Prostate gland (tissue), 2 donors: Measurements from ENCODE around the gene FHOD1. TPM values are rescaled to one million over a fixed set of nuclear protein-coding genes. Genes with fewer than 3 reads are reported as not detected.

Experiments
- DNase-seq: peaks from one replicate; pipeline ENCODE4 v3.0.0-alpha.2; 2019; ENCODE audit warnings: low spot score
- H3K27ac ChIP-seq, 2 donors: fragments of 200-600 bp; sonication (generic); 2 replicates each; pipeline ENCODE4 v1.5.1; 2017 to 2019
- H3K27me3 ChIP-seq: fragments of 200-600 bp; sonication (generic); replicated peaks from 2 replicates; pipeline ENCODE4 v1.5.1; 2019; ENCODE audit not compliant: insufficient read depth
- H3K36me3 ChIP-seq, 2 donors: fragments of 200-600 bp; sonication (generic); 1 replicate in 1 of 2; 2 replicates in 1 of 2; pipeline versions ENCODE4 v1.5.1 to v1.8.1; 2017 to 2019
- H3K4me1 ChIP-seq: fragments of 200-600 bp; sonication (generic); replicated peaks from 2 replicates; pipeline ENCODE4 v1.5.1; 2019
- H3K4me3 ChIP-seq, 2 donors: fragments of 200-600 bp; sonication (generic); 2 replicates each; pipeline ENCODE4 v1.5.1; 2017 to 2019
- H3K9me3 ChIP-seq: fragments of 200-600 bp; sonication (generic); 2 replicates; pipeline ENCODE4 v1.5.1; 2017
- CTCF ChIP-seq, 4 experiments: fragments of 200-600 bp in 2 of 4; fragments of 450-650 bp in 2 of 4; sonication (generic) in 2 of 4; IDR thresholded peaks; 1 replicate in 3 of 4; 2 replicates in 1 of 4; pipeline ENCODE4 v1.5.1; 2016 to 2019; ENCODE audit warnings: antibody characterized with exemption in 4 of 4, mild to moderate bottlenecking in 2 of 4, moderate library complexity in 2 of 4
- POLR2A ChIP-seq: fragments of 450-650 bp; IDR thresholded peaks from one replicate; pipeline ENCODE4 v1.6.1; 2016; ENCODE audit warnings: antibody characterized with exemption, mild to moderate bottlenecking
- POLR2AphosphoS5 ChIP-seq: sonication (generic); formaldehyde crosslinking; IDR thresholded peaks from one replicate; pipeline ENCODE4 v1.6.1; 2017; ENCODE audit warnings: antibody characterized with exemption
- WGBS: methylation state at CpG from one replicate; pipeline ENCODE4 v1.1.5; 2018; 5-methylcytosine and 5-hydroxymethylcytosine counted together
- intact Hi-C: fragments of 100-400 bp; cut with DNase I; formaldehyde crosslinking; loops from one replicate; pipeline ENCODE4 v1.14.2; 2022
- total RNA-seq, 2 donors: library from RNA; depleted of rRNA; stranded (reverse); fragments of >200 nt; gene quantifications; one replicate each; pipeline ENCODE4 v1.1.0, GENCODE V29; 2016

Gene FHOD1
- total RNA-seq, 2 donors from 2014 or later: 11.2 to 46.1 TPM

DNA sequence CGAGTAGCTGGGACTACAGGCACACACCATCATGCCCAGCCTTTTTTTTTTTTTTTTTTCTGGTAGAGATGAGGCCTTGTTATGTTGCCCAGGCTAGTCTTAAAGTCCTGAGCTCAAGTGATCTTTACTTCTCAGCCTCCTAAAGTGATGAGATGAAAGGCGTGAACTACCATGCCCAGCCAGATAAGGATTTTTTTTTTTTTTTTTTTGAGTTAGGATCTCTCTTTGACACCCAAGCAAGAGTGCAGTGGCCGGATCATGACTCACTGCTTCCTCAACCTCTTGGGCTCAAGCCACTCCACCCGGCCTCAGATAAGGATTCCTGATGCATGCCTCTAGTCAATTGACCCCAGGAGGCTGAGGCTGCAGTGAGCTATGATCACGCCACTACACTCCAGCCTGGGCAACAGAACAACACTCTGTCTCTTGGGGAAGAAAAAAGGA is 20.9 kb upstream of the FHOD1 start:
- Histone ChIP-seq H3K27me3 (no peaks in the 10 kb centered on the region), H3K9me3 (no peaks in the 10 kb centered on the region), H3K4me3 (no peak overlapping the region), H3K4me1 (no peaks in the 10 kb centered on the region), H3K27ac (no peak overlapping the region), H3K36me3 (no peaks in the 10 kb centered on the region)
- 62% methylated on average over 5 of the region's 5 CpGs for WGBS
- intact Hi-C loops: no loop called here
- DNase-seq: no peak
- TF ChIP-seq POLR2AphosphoS5 (no peak), CTCF (IDR thresholded peaks at IDR 0.05) (no peak), POLR2A (no peak)

DNA sequence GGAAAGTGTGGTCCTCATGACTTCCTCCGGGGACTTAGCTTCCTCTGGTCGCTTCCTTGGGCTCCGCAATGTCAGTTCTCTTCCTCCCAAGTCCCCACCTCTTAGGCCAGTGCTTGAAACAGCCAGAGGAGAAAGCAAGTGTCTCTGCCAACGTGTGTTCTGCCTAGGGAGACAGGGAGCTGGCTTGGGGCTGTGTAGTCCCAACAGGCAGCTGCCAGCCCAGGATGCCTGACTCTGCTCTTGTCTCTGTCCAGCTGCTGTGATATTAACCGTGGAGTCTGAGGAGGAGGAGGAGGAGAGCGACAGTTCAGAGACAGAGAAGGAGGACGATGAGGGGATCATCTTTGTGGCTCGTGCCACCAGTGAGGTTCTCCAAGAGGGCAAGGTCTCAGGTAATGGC is 18.6 kb upstream of the FHOD1 start:
- Histone ChIP-seq H3K4me3 (no peak overlapping the region), H3K4me1 (no peaks in the 10 kb centered on the region), H3K27ac (no peak overlapping the region), H3K36me3 (no peaks in the 10 kb centered on the region), H3K27me3 (no peaks in the 10 kb centered on the region), H3K9me3 (no peaks in the 10 kb centered on the region)
- WGBS: 70% methylated on average over 8 of the region's 8 CpGs
- no peak for DNase-seq
- TF ChIP-seq CTCF (IDR thresholded peaks at IDR 0.05) (no peak), POLR2AphosphoS5 (no peak), POLR2A (no peak)
- intact Hi-C loops: no loop called here

DNA sequence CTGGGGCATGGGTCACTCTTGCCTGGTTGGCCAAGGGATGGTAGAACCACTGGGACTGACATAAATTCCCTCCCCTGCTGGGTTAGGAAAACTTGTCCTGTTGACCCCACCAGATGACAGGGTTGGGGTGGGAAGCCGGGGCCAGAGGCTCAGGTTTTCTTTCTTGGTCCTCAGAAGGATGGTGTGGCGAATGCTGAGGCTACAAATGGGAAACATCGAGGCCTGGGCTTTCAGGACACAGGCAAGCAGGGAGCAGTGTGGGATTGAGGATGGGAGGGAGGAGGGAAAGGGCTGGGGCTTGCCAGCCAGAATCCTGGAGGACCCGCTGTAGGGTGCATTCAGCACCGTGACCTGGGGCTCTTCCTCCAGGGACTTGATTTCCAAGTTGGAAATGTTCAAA is 17.6 kb upstream of the FHOD1 start:
- Histone ChIP-seq H3K4me1 (no peaks in the 10 kb centered on the region), H3K4me3 (no peak overlapping the region), H3K36me3 (no peaks in the 10 kb centered on the region), H3K27me3 (no peaks in the 10 kb centered on the region), H3K27ac (no peak overlapping the region), H3K9me3 (no peaks in the 10 kb centered on the region)
- no peak for TF ChIP-seq CTCF (IDR thresholded peaks at IDR 0.05)
- TF ChIP-seq POLR2A: no peak
- TF ChIP-seq POLR2AphosphoS5: no peak
- intact Hi-C loops: no loop called here
- no peak for DNase-seq
- WGBS: 89% methylated on average over 5 of the region's 5 CpGs

DNA sequence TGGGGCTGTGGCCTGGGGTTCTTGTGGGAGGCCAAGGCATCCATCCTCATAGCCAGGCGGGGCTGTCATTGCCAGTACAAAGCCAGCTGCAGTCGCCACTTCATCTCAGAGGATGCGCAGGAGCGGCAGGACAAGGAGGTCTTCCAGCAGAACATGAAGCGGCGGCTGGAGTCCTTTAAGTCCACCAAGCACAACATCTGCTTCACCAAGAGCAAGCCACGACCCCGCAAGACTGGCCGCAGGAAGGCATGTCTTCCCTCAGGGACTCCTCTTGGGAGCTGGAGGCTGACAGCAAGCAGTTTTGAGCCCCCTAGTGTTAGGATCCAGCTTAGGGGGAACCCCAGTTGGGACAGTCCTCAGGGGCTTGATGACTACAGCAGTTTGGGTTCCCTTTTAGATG is 17.0 kb upstream of the FHOD1 start:
- H3K27ac ChIP-seq: no peak overlapping the region
- DNase-seq: no peak
- no peaks in the 10 kb centered on the region for H3K4me1 ChIP-seq
- no peaks in the 10 kb centered on the region for H3K27me3 ChIP-seq
- TF ChIP-seq POLR2AphosphoS5 (no peak), CTCF (IDR thresholded peaks at IDR 0.05) (no peak), POLR2A (no peak)
- no peaks in the 10 kb centered on the region for H3K36me3 ChIP-seq
- intact Hi-C loops: no loop called here
- H3K9me3 ChIP-seq: no peaks in the 10 kb centered on the region
- 81% methylated on average over 9 of the region's 9 CpGs for WGBS
- no peak overlapping the region for H3K4me3 ChIP-seq

DNA sequence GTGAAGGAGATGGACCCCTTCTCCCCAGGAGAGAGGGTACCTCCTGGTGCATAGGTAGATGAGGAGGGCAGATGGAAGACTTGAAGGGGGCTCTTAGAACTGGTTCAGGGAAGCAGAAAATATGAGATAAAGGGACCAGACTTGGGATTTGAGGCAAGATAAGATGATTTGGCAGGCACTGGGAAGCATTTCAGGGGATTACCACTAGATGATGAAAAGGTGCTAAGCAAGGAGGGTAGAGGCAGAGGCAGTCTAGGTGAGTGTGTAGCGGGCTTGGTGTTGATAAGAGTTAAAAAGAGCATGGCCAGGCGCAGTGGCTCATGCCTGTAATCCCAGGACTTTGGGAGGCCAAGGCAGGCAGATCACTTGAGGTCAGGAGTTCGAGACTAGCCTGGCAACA is 15.9 kb upstream of the FHOD1 start:
- no peak for DNase-seq
- Histone ChIP-seq H3K9me3 (no peaks in the 10 kb centered on the region), H3K27me3 (no peaks in the 10 kb centered on the region), H3K27ac (no peak overlapping the region), H3K36me3 (no peaks in the 10 kb centered on the region), H3K4me1 (no peaks in the 10 kb centered on the region), H3K4me3 (no peak overlapping the region)
- intact Hi-C loops: no loop called here
- TF ChIP-seq CTCF (IDR thresholded peaks at IDR 0.05) (no peak), POLR2AphosphoS5 (no peak), POLR2A (no peak)
- WGBS: 92% methylated on average over 3 of the region's 3 CpGs
